Endothelial cell of umbilical vein (primary cell): ENCODE measurements around the gene CPEB2. TPM values are rescaled to one million over a fixed set of nuclear protein-coding genes. Genes with fewer than 3 reads are reported as not detected.

Experiments used
- BruUV-seq: library from RNA; stranded (reverse); fragments of 400-500 nt; replicated peaks from 2 replicates; lab custom pipeline; 2021; lab: Mats Ljungman, UMichigan
- CTCF ChIA-PET: fragments of 300-600, 350-600 bp; sonication (Branson Sonifier 250); formaldehyde crosslinking; loops from one replicate; lab custom pipeline; 2021; ENCODE audit warnings: antibody characterized with exemption, inconsistent platforms; lab: Charles Lee
- POLR2A ChIA-PET: fragments of 300-600, 350-600 bp; sonication (Branson Sonifier 250); formaldehyde crosslinking; loops from one replicate; lab custom pipeline; 2021; ENCODE audit warnings: antibody characterized with exemption, inconsistent platforms; lab: Charles Lee
- DNase-seq: peaks from one replicate; pipeline ENCODE4 v3.0.0-alpha.2; 2011; ENCODE audit warnings: low read depth, low spot score
- FAIRE-seq: peaks from 2 replicates; lab custom pipeline; 2011; peaks lifted over from hg19 to GRCh38; lab: Jason Lieb, UNC
- H2AFZ ChIP-seq: 2 replicates; pipeline ENCODE4 v1.6.0; 2012; ENCODE audit warnings: low read depth, low read length, control low read depth, inconsistent platforms
- H3K27ac ChIP-seq: 2 replicates; pipeline ENCODE4 v1.5.1; 2011; ENCODE audit warnings: low read depth, mild to moderate bottlenecking, control low read depth, low read length, moderate library complexity; ENCODE audit not compliant: insufficient read depth
- H3K27me3 ChIP-seq, 2 experiments: 2 replicates each; pipeline versions ENCODE4 v1.6.0 to v1.6.1; 2011; ENCODE audit warnings: low read length in 2 of 2, mixed read lengths in 1 of 2; ENCODE audit not compliant: control insufficient read depth in 2 of 2, insufficient read depth in 2 of 2
- H3K36me3 ChIP-seq, 2 experiments: 2 replicates in 1 of 2; 3 replicates in 1 of 2; pipeline ENCODE4 v1.5.1; 2011; ENCODE audit warnings: low read length in 2 of 2, mild to moderate bottlenecking in 1 of 2, moderate library complexity in 1 of 2; ENCODE audit not compliant: control insufficient read depth in 2 of 2, insufficient read depth in 2 of 2; ENCODE audit errors: extremely low read depth in 1 of 2
- H3K4me1 ChIP-seq: 3 replicates; pipeline ENCODE4 v1.5.1; 2011; ENCODE audit warnings: mild to moderate bottlenecking, low read length; ENCODE audit not compliant: control insufficient read depth, insufficient read depth; ENCODE audit errors: extremely low read depth
- H3K4me2 ChIP-seq: 2 replicates; pipeline ENCODE4 v1.6.1; 2011; ENCODE audit warnings: low read length, control low read depth, mixed read lengths; ENCODE audit not compliant: insufficient read depth
- H3K4me3 ChIP-seq, 3 experiments: fragments of 200-600 bp in 1 of 3; sonication (generic), shearing (Covaris generic) in 1 of 3; replicated peaks in 1 of 3; 2 replicates each; pipeline ENCODE4 v1.5.1; 2011 to 2016; ENCODE audit warnings: control low read depth in 3 of 3, low read length in 3 of 3, mild to moderate bottlenecking in 2 of 3, inconsistent platforms in 1 of 3, low read depth in 1 of 3, moderate library complexity in 1 of 3; ENCODE audit not compliant: insufficient read depth in 1 of 3
- H3K79me2 ChIP-seq: 2 replicates; pipeline ENCODE4 v1.6.0; 2012; ENCODE audit warnings: low read length, inconsistent platforms; ENCODE audit not compliant: control insufficient read depth, insufficient read depth
- H3K9ac ChIP-seq: replicated peaks from 2 replicates; pipeline ENCODE3; 2011; ENCODE audit warnings: low read length, control low read depth; ENCODE audit not compliant: insufficient read depth; ENCODE audit errors: extremely low read depth
- H3K9me1 ChIP-seq: replicated peaks from 3 replicates; pipeline ENCODE4 v1.6.0; 2011; ENCODE audit warnings: mild to moderate bottlenecking, low read length; ENCODE audit not compliant: control insufficient read depth, insufficient read depth; ENCODE audit errors: extremely low read depth
- H3K9me3 ChIP-seq: replicated peaks from 2 replicates; pipeline ENCODE4 v1.5.1; 2012; ENCODE audit warnings: low read length, inconsistent platforms; ENCODE audit not compliant: control insufficient read depth, insufficient read depth
- H4K20me1 ChIP-seq: replicated peaks from 2 replicates; pipeline ENCODE3; 2011; ENCODE audit warnings: mild to moderate bottlenecking, low read length; ENCODE audit not compliant: control insufficient read depth, insufficient read depth; ENCODE audit errors: extremely low read depth
- CTCF ChIP-seq, 2 donors: IDR thresholded peaks; 1 replicate in 1 of 2; 2 replicates in 1 of 2; pipeline ENCODE4 v1.5.1; 2011; ENCODE audit warnings: low read length in 2 of 2, mild to moderate bottlenecking in 2 of 2, moderate library complexity in 2 of 2, control low read depth in 1 of 2, inconsistent platforms in 1 of 2, low read depth in 1 of 2; ENCODE audit not compliant: insufficient read depth in 1 of 2; ENCODE audit errors: extremely low read depth in 1 of 2
- EZH2 ChIP-seq: IDR thresholded peaks from 2 replicates; pipeline ENCODE4 v1.6.1; 2012; ENCODE audit warnings: borderline replicate concordance, low read depth, mild to moderate bottlenecking, moderate library complexity, low read length, inconsistent platforms; ENCODE audit not compliant: severe bottlenecking
- FOS ChIP-seq: IDR thresholded peaks from 2 replicates; pipeline ENCODE4 v1.6.1; 2011; ENCODE audit warnings: mild to moderate bottlenecking, low read length, moderate library complexity, borderline replicate concordance; ENCODE audit not compliant: insufficient read depth
- GATA2 ChIP-seq: IDR thresholded peaks from 2 replicates; pipeline ENCODE4 v1.7.0; 2011; ENCODE audit warnings: low read depth, mild to moderate bottlenecking, moderate library complexity, mixed read lengths, low read length; ENCODE audit not compliant: insufficient read length, insufficient read depth
- JUN ChIP-seq: IDR thresholded peaks from 2 replicates; pipeline ENCODE4 v1.6.1; 2011; ENCODE audit warnings: borderline replicate concordance, low read depth; ENCODE audit not compliant: insufficient read length, insufficient read depth
- MAX ChIP-seq: IDR thresholded peaks from 2 replicates; pipeline ENCODE4 v1.6.1; 2011; ENCODE audit not compliant: insufficient read depth, insufficient read length
- MYC ChIP-seq: IDR thresholded peaks from one replicate; pipeline ENCODE4 v1.6.1; 2011; ENCODE audit warnings: mild to moderate bottlenecking, low read depth, low read length
- POLR2A ChIP-seq: IDR thresholded peaks from 2 replicates; pipeline ENCODE4 v1.6.1; 2012; ENCODE audit warnings: low read depth, mild to moderate bottlenecking, control low read depth, low read length
- POLR2AphosphoS5 ChIP-seq: IDR thresholded peaks from 2 replicates; pipeline ENCODE4 v1.6.1; 2012; ENCODE audit warnings: low read depth, mild to moderate bottlenecking, control low read depth, low read length, moderate library complexity; ENCODE audit not compliant: insufficient read depth
- dilution Hi-C: fragments of 300-500 bp; cut with MboI; formaldehyde crosslinking; loops from one replicate; pipeline ENCODE4 v1.15.0; 2019; ENCODE audit warnings: low sequenced_read_pairs; ENCODE audit not compliant: extremely low pct_ligation_motif_present
- intact Hi-C: fragments of 100-400 bp; cut with micrococcal nuclease; formaldehyde crosslinking; loops from one replicate; pipeline ENCODE4 v1.10.0; 2022
- polyA plus RNA-seq, 4 experiments: library from polyadenylated mRNA; depleted of rRNA in 3 of 4; stranded (reverse) in 3 of 4; unstranded in 1 of 4; fragments of >200 nt; gene quantifications; 2 replicates each; pipeline versions ENCODE4 v1.2.1 to v1.2.3, GENCODE V29; 2011 to 2012; ENCODE audit warnings: missing spikeins in 1 of 4
- total RNA-seq: library from RNA; stranded (reverse); gene quantifications from 2 replicates; pipeline ENCODE4 v1.2.3, GENCODE V29; 2021

CPEB2 gene
- total and polyA plus RNA-seq, 2 donors (not counting 3 experiments of a cell fraction or from before 2014, with no cell fraction given), result 2.8 to 11.7 TPM

DNA sequence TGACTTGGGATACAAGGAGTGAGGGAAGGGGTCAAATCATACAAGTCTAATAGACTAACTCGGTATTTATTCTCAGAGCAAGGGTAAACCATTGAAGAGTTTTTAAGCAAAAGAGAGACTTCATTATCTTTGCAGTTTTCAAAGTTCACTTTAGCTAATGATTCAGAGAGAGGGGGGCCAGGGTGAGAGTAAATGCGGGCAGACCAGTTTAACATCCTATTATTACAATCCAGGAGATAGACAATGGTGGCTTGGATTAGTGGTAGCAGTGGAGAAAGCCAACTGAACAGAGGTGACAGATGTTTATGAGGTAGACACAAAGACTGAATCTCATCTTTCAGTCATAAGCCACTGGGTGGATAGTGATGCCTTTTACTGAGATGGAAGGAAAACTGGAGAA lies 57.9 kb downstream of the CPEB2 start:
- Histone ChIP-seq H3K4me1 (no peaks in the 10 kb centered on the region), H3K27me3 (no peaks in the 10 kb centered on the region), H3K9me1 (no peaks in the 10 kb centered on the region), H3K9me3 (no peaks in the 10 kb centered on the region), H3K4me2 (no peak overlapping the region), H3K36me3 (no peaks in the 10 kb centered on the region), H3K9ac (no peak overlapping the region), H4K20me1 (no peaks in the 10 kb centered on the region), H3K79me2 (no peaks in the 10 kb centered on the region), H3K27ac (no peak overlapping the region), H2AFZ (no peak overlapping the region), H3K4me3 (no peak overlapping the region)
- DNase-seq (no peak), FAIRE-seq (no peak)
- POLR2A ChIA-PET, result no interaction called here
- dilution Hi-C loops, result no loop called here
- no TSS peak for BruUV-seq
- TF ChIP-seq POLR2AphosphoS5 (no peak), JUN (no peak), POLR2A (no peak), FOS (no peak), CTCF (IDR thresholded peaks at IDR 0.05; ENCODE audit: extremely low read depth in 1 of 2, insufficient read depth in 1 of 2, low read depth in 1 of 2, low read length in 2 of 2) (no peak)
- intact Hi-C loops, result no loop called here
- CTCF ChIA-PET, result interaction anchor here (1.6 kb wide), 1 partner anchor 45 kb away, joined by 3 read pairs; no protein-coding TSS in a partner anchor

DNA sequence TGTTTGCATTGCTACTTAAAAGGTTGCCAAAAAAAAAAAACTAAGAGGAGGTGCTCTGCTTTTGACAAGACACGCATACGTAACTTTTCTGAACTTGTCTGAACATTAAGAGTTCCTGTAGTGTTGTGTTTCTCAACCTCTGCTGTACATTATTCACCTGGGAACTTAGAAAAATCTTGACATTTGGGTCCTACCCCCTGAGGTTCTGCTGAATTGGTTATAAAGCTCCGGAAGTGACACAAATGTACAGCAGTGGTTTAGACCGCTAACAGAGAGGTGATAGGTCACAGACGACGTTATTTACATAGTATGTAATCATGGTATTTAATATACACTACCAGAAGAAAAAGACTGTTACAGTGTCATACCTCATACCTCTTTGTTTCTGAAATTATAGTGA lies 61.1 kb downstream of the CPEB2 start:
- Histone ChIP-seq H3K27ac (no peak overlapping the region), H2AFZ (no peak overlapping the region), H3K4me1 (no peaks in the 10 kb centered on the region), H3K36me3 (peaks cover 0 to 2% of the 10 kb centered on the region in 2 experiments), H3K4me3 (no peak overlapping the region), H3K79me2 (no peaks in the 10 kb centered on the region), H3K9me1 (no peaks in the 10 kb centered on the region), H3K9ac (no peak overlapping the region), H3K27me3 (no peaks in the 10 kb centered on the region), H4K20me1 (no peaks in the 10 kb centered on the region), H3K9me3 (no peaks in the 10 kb centered on the region), H3K4me2 (no peak overlapping the region)
- intact Hi-C loops (no loop called here), dilution Hi-C loops (no loop called here)
- TF ChIP-seq CTCF (IDR thresholded peaks at IDR 0.05; ENCODE audit: extremely low read depth in 1 of 2, insufficient read depth in 1 of 2, low read depth in 1 of 2, low read length in 2 of 2), result no peak
- no peak for TF ChIP-seq POLR2AphosphoS5
- no peak for TF ChIP-seq GATA2
- no peak for TF ChIP-seq EZH2
- no peak for TF ChIP-seq FOS
- no peak for TF ChIP-seq JUN
- no peak for TF ChIP-seq POLR2A
- no peak for TF ChIP-seq MYC
- TF ChIP-seq MAX, result no peak
- FAIRE-seq (no peak), DNase-seq (no peak)
- ChIA-PET POLR2A (no interaction called here), CTCF (no interaction called here)
- BruUV-seq, result no TSS peak
